Sigmoid colon (tissue), 4 donors: ENCODE data around the gene HDGFL2.

Experiments
- POLR2AphosphoS5 ChIP-seq, 4 donors: sonication (generic); formaldehyde crosslinking; IDR thresholded peaks; one replicate each; pipeline ENCODE4 v1.6.1; 2017; ENCODE audit warnings: antibody characterized with exemption in 4 of 4
- TF ChIP-seq, protein P1 (sequence below), 4 experiments: fragments of 450-650 bp in 3 of 4; fragments of 200-600 bp in 1 of 4; IDR thresholded peaks; one replicate each; pipeline ENCODE4 v1.5.1; 2016 to 2019; ENCODE audit warnings: antibody characterized with exemption in 4 of 4, mild to moderate bottlenecking in 3 of 4, moderate library complexity in 2 of 4

DNA sequence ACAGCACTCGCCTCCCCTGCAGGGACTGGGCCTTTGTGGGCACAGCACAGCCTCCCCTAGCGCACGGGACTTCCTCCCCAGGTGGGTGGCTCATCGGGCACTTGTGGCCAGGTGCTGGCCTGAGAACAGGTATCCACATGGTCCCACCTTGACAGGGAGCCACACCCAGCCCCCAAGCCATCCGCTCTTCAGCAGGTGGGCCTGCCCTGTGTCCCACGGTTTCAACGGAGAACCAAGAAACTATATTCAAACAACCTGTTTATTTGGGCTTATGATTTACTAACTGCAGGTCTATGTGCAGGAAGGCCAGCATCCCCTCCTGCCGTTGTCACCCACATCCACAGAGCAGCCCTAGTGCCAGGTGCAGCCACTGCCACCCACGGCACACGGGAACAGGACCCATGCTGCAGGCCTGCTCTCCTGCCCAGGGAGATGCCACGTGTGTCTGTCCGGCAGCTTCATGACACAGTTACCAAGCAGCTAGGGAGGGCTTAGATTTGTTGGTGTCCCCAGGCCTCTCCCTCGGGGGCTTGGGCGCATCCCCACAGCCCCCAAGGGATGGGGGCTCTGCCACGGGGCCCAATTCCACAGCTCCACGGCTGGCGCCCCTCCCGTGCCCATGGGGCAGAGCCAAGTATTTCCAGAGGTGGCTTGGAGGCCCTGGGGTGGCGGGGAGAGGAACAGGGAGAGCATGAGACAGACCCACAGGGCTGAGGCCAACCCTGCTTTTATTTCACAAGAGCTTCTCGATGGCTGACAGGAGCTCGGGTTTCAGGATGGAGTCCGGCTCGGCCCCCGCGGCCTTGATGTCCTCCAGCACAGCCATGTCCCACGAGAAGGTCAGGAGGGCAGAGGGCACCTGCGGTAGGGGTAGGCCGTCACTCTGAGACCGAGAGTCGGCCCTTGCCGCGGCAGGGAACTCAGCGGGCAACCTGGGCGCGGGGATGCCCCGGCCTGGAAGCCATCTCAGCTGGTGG, 27.0 kb upstream of the HDGFL2 start:
- TF ChIP-seq, protein P1, sequence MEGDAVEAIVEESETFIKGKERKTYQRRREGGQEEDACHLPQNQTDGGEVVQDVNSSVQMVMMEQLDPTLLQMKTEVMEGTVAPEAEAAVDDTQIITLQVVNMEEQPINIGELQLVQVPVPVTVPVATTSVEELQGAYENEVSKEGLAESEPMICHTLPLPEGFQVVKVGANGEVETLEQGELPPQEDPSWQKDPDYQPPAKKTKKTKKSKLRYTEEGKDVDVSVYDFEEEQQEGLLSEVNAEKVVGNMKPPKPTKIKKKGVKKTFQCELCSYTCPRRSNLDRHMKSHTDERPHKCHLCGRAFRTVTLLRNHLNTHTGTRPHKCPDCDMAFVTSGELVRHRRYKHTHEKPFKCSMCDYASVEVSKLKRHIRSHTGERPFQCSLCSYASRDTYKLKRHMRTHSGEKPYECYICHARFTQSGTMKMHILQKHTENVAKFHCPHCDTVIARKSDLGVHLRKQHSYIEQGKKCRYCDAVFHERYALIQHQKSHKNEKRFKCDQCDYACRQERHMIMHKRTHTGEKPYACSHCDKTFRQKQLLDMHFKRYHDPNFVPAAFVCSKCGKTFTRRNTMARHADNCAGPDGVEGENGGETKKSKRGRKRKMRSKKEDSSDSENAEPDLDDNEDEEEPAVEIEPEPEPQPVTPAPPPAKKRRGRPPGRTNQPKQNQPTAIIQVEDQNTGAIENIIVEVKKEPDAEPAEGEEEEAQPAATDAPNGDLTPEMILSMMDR (IDR thresholded peaks at IDR 0.05): no peak
- no peak for TF ChIP-seq POLR2AphosphoS5 (IDR thresholded peaks at IDR 0.05)
